GM12878 (cell line): Measurements from ENCODE around the gene CDC14A. TPM values are rescaled to one million over a fixed set of nuclear protein-coding genes. Genes with fewer than 3 reads are reported as not detected.

Experiments used
- ATAC-seq: fragments of 200-7000 bp; cut with Tn5 transposase; 3 replicates; pipeline ENCODE4 v1.9.1; 2020; ENCODE audit warnings: mild to moderate bottlenecking, moderate library complexity
- BruUV-seq: library from RNA; stranded (reverse); fragments of 400-500 nt; replicated peaks from 2 replicates; lab custom pipeline; 2021; lab: Mats Ljungman, UMichigan
- CTCF ChIA-PET: fragments of 300-600 bp; sonication (Branson Sonifier 250); formaldehyde crosslinking; extraction: SDS; loops from one replicate; lab custom pipeline; 2021; ENCODE audit warnings: inconsistent platforms; lab: Yijun Ruan, JAX
- POLR2A ChIA-PET: fragments of 350-600 bp; formaldehyde crosslinking; extraction: SDS; loops from one replicate; lab custom pipeline; 2021; ENCODE audit warnings: inconsistent platforms; lab: Charles Lee
- RAD21 ChIA-PET: fragments of 300-600 bp; sonication (Branson Sonifier 250); formaldehyde crosslinking; loops from one replicate; lab custom pipeline; 2023; ENCODE audit warnings: antibody characterized with exemption; ENCODE audit not compliant: unreplicated experiment; lab: Charles Lee
- SMC1A ChIA-PET: fragments of 300-600 bp; sonication (Branson Sonifier 250); formaldehyde crosslinking; loops from one replicate; lab custom pipeline; 2023; ENCODE audit not compliant: unreplicated experiment, uncharacterized antibody; lab: Charles Lee
- DNase-seq: peaks from one replicate; pipeline ENCODE4 v3.0.0-alpha.2; 2011; ENCODE audit warnings: low read depth, low spot score
- FAIRE-seq: peaks from 3 replicates; lab custom pipeline; 2011; peaks lifted over from hg19 to GRCh38; lab: Jason Lieb, UNC
- H2AFZ ChIP-seq: 2 replicates; pipeline ENCODE4 v1.6.0; 2011; ENCODE audit warnings: low read depth, low read length, control low read depth; ENCODE audit not compliant: control insufficient read depth
- H3K27ac ChIP-seq: 2 replicates; pipeline ENCODE4 v1.5.1; 2011; ENCODE audit warnings: control low read depth; ENCODE audit not compliant: control insufficient read depth, insufficient read depth
- H3K27me3 ChIP-seq, 2 experiments: replicated peaks in 1 of 2; 2 replicates each; pipeline versions ENCODE4 v1.6.0 to v1.6.1; 2011; ENCODE audit warnings: low read length in 1 of 2; ENCODE audit not compliant: control insufficient read depth in 2 of 2, insufficient read depth in 2 of 2
- H3K36me3 ChIP-seq, 2 experiments: 2 replicates each; pipeline ENCODE4 v1.5.1; 2011; ENCODE audit warnings: low read length in 1 of 2; ENCODE audit not compliant: control insufficient read depth in 2 of 2, insufficient read depth in 2 of 2
- H3K4me1 ChIP-seq: 2 replicates; pipeline ENCODE4 v1.6.1; 2011; ENCODE audit warnings: mild to moderate bottlenecking, low read length, moderate library complexity, mixed read lengths; ENCODE audit not compliant: control insufficient read depth, insufficient read depth
- H3K4me2 ChIP-seq: 2 replicates; pipeline ENCODE4 v1.6.0; 2011; ENCODE audit warnings: control low read depth; ENCODE audit not compliant: control insufficient read depth, insufficient read depth
- H3K4me3 ChIP-seq: fragments of 200-600 bp; sonication (generic); 2 replicates; pipeline ENCODE4 v1.5.1; 2016
- H3K79me2 ChIP-seq: 2 replicates; pipeline ENCODE4 v1.6.0; 2011; ENCODE audit warnings: low read length; ENCODE audit not compliant: control insufficient read depth, insufficient read depth
- H3K9ac ChIP-seq: 2 replicates; pipeline ENCODE4 v1.8.0; 2011; ENCODE audit warnings: low read length, control low read depth, mixed read lengths; ENCODE audit not compliant: control insufficient read depth, insufficient read depth
- H3K9me3 ChIP-seq: replicated peaks from 3 replicates; pipeline ENCODE4 v1.5.1; 2011; ENCODE audit warnings: mild to moderate bottlenecking, low read length; ENCODE audit not compliant: control insufficient read depth, insufficient read depth
- H4K20me1 ChIP-seq: 2 replicates; pipeline ENCODE4 v1.6.0; 2011; ENCODE audit not compliant: control insufficient read depth, insufficient read depth
- EED ChIP-seq: sonication (generic); IDR thresholded peaks from 2 replicates; pipeline ENCODE4 v1.6.1; 2016; ENCODE audit warnings: antibody characterized with exemption, low read depth
- GABPA ChIP-seq: IDR thresholded peaks from 2 replicates; pipeline ENCODE4 v1.6.1; 2014; ENCODE audit warnings: antibody characterized with exemption, low read depth, mild to moderate bottlenecking, inconsistent platforms
- IKZF1 ChIP-seq: fragments of 450-650 bp; conservative IDR thresholded peaks from 2 replicates; pipeline ENCODE4 v1.6.1; 2017; ENCODE audit warnings: antibody characterized with exemption, mild to moderate bottlenecking
- IKZF2 ChIP-seq, 2 experiments: fragments of 450-650 bp; IDR thresholded peaks; 2 replicates each; pipeline ENCODE4 v1.6.1; 2017; ENCODE audit warnings: mild to moderate bottlenecking in 2 of 2, moderate library complexity in 2 of 2
- SPI1 ChIP-seq: IDR thresholded peaks from 2 replicates; pipeline ENCODE4 v1.6.1; 2011; ENCODE audit warnings: low read depth, mild to moderate bottlenecking, low read length, moderate library complexity, borderline replicate concordance; ENCODE audit not compliant: insufficient read depth
- TAF1 ChIP-seq: IDR thresholded peaks from 2 replicates; pipeline ENCODE4 v1.6.1; 2011; ENCODE audit warnings: mild to moderate bottlenecking, low read depth, low read length, borderline replicate concordance
- ZBTB11 ChIP-seq: fragments of 450-650 bp; formaldehyde crosslinking; IDR thresholded peaks from 2 replicates; pipeline ENCODE4 v1.5.0; 2022; ENCODE audit warnings: mild to moderate bottlenecking, missing genetic modification characterization
- ZBTB40 ChIP-seq: fragments of 450-650 bp; IDR thresholded peaks from 2 replicates; pipeline ENCODE4 v1.6.1; 2016; ENCODE audit warnings: mild to moderate bottlenecking, moderate library complexity, borderline replicate concordance
- WGBS: methylation state at CpG from one replicate; pipeline ENCODE4 v1.1.6; 2016; ENCODE audit warnings: low lambda C conversion rate; ENCODE audit not compliant: insufficient replicate concordance, insufficient coverage; ENCODE audit errors: missing lambda C conversion rate; 5-methylcytosine and 5-hydroxymethylcytosine counted together
- in situ Hi-C: fragments of 300-500 bp; cut with MboI; formaldehyde crosslinking; loops from 9 replicates; pipeline ENCODE4 v1.14.3; 2018; ENCODE audit warnings: mixed read lengths
- intact Hi-C: fragments of 100-400 bp; cut with micrococcal nuclease; formaldehyde crosslinking; loops from one replicate; pipeline ENCODE4 v1.14.2; 2022; ENCODE audit not compliant: unreplicated experiment
- polyA plus RNA-seq, 11 experiments: library from polyadenylated mRNA; depleted of rRNA in 4 of 11; unstranded in 6 of 11; stranded (reverse) in 5 of 11; fragments of >200 nt; fragmentation: Nextera tagmentation in 4 of 11; fragmentation: Illumina TruSeq in 1 of 11; extraction: Ambion mirVana in 4 of 11; extraction: Trizol in 1 of 11; gene quantifications; 1 replicate in 1 of 11; 2 replicates in 10 of 11; pipeline versions ENCODE4 v1.2.1 to v1.2.3, GENCODE V29; 2011 to 2016; ENCODE audit warnings: inconsistent platforms in 2 of 11, missing spikeins in 2 of 11, low read depth in 1 of 11
- total RNA-seq, 4 experiments: library from RNA; depleted of rRNA in 3 of 4; stranded (reverse); fragments of >200 nt in 3 of 4; fragmentation: Illumina TruSeq in 1 of 4; extraction: Trizol in 1 of 4; gene quantifications; 2 replicates each; pipeline versions ENCODE4 v1.2.1 to v1.2.3, GENCODE V29; 2013 to 2021

The CDC14A gene
- total and polyA plus RNA-seq, 10 of the 15 experiments (the other 5 are each of a cell fraction or from before 2014, with no cell fraction given), result 1.5 to 7.1 (median 5.5) TPM

- TF ChIP-seq ZBTB40, result no peak
- TF ChIP-seq TAF1, result no peak
Measured at GRCh38 chr1:100380635-100381034, 28.3 kb downstream of the CDC14A start (continued).

- no peak overlapping the region for H2AFZ ChIP-seq
- no peak overlapping the region for H3K9ac ChIP-seq
- H3K79me2 ChIP-seq, result no peaks in the 10 kb centered on the region
- H3K4me3 ChIP-seq, result no peak overlapping the region
- no peak overlapping the region for H3K4me2 ChIP-seq
- ATAC-seq (no peak; the same call in 2 of the 3 replicates), FAIRE-seq (no peak), DNase-seq (no peak)
- no peaks in the 10 kb centered on the region for H4K20me1 ChIP-seq
- ChIA-PET CTCF (interaction anchor here (1.1 kb wide), 1 partner anchor 14 kb away, joined by 3 read pairs; no protein-coding TSS in a partner anchor), POLR2A (interaction anchor here (1.0 kb wide), 2 partner anchors 13 to 16 kb away, joined by 4 to 10 read pairs; no protein-coding TSS in a partner anchor), SMC1A (interaction anchor here (1.0 to 1.3 kb wide), 6 partner anchors 14 to 614 kb away, joined by 3 to 4 read pairs (median 3); no protein-coding TSS in a partner anchor), RAD21 (interaction anchor here (0.6 kb wide), 2 partner anchors 21 to 581 kb away, joined by 3 read pairs; no protein-coding TSS in a partner anchor)
- WGBS, result 100% methylated on average over 1 of the region's 1 CpG
- peaks cover 30% of the 10 kb centered on the region for H3K4me1 ChIP-seq
- no TSS peak for BruUV-seq
- no peaks in the 10 kb centered on the region for H3K27me3 ChIP-seq
- TF ChIP-seq ZBTB11 (CRISPR knock-in tag) (no peak), IKZF1 (peak; percentile 25; the same call in 1 of the 2 replicates), SPI1 (peak; percentile 86), EED (0 out of 2 replicates have a peak, but pooled peaks have one; percentile 42), IKZF2 (IDR thresholded peaks at IDR 0.05) (0 out of 4 replicates have a peak, but pooled peaks of 1 of the 2 experiments have one; percentile 16), GABPA (no peak)
- H3K27ac ChIP-seq, result no peak overlapping the region
- no peaks in the 10 kb centered on the region for H3K9me3 ChIP-seq
- intact Hi-C loops, result no loop called here
- peaks cover 0 to 1% of the 10 kb centered on the region in 2 experiments; a peak in 1 of 4 replicates for H3K36me3 ChIP-seq
- in situ Hi-C loops, result no loop called here
Measured at GRCh38 chr1:100382657-100383056, 30.4 kb downstream of the CDC14A start.
